WTC11 (cell line): ENCODE results near the gene HYOU1. TPM values are rescaled to one million over a fixed set of nuclear protein-coding genes. Genes with fewer than 3 reads are reported as not detected.

Experiments
- ATAC-seq: fragments of 200-7000 bp; cut with Tn5 transposase; 2 replicates; pipeline ENCODE4 v1.10.0; 2021; ENCODE audit warnings: mild to moderate bottlenecking, moderate library complexity
- CTCF ChIA-PET: fragments of 300-600 bp; sonication (Branson Sonifier 250); formaldehyde crosslinking; loops from one replicate; lab custom pipeline; 2021; ENCODE audit warnings: antibody characterized with exemption; lab: Charles Lee
- POLR2A ChIA-PET: fragments of 350-600 bp; sonication (Branson Sonifier 250); formaldehyde crosslinking; loops from one replicate; lab custom pipeline; 2021; ENCODE audit warnings: antibody characterized with exemption; lab: Charles Lee
- DNase-seq: peaks from one replicate; pipeline ENCODE4 v3.0.0; 2021; ENCODE audit warnings: low spot score
- H3K27ac Mint-ChIP-seq: 2 replicates; pipeline ENCODE4 v1.8.0; 2021; ENCODE audit warnings: mixed read lengths
- H3K27me3 Mint-ChIP-seq: 2 replicates; pipeline ENCODE4 v1.8.0; 2021; ENCODE audit warnings: low read depth, mild to moderate bottlenecking, moderate library complexity, mixed read lengths
- H3K36me3 Mint-ChIP-seq: 2 replicates; pipeline ENCODE4 v1.8.0; 2021; ENCODE audit warnings: mixed read lengths
- H3K4me1 Mint-ChIP-seq: 2 replicates; pipeline ENCODE4 v1.8.0; 2022; ENCODE audit warnings: mixed read lengths
- H3K4me3 Mint-ChIP-seq: 2 replicates; pipeline ENCODE4 v1.8.0; 2021; ENCODE audit warnings: mild to moderate bottlenecking, moderate library complexity, mixed read lengths
- H3K9me3 Mint-ChIP-seq: 2 replicates; pipeline ENCODE4 v1.8.0; 2021; ENCODE audit warnings: mixed read lengths
- CREM ChIP-seq: sonication (generic); formaldehyde crosslinking; IDR thresholded peaks from 2 replicates; pipeline ENCODE4 v1.8.1; 2022; ENCODE audit warnings: mild to moderate bottlenecking, missing genetic modification reagents, moderate library complexity
- ESRRA ChIP-seq: sonication (generic); formaldehyde crosslinking; IDR thresholded peaks from 2 replicates; pipeline ENCODE4 v1.8.1; 2022; ENCODE audit warnings: mild to moderate bottlenecking, missing genetic modification reagents, borderline replicate concordance
- JAZF1 ChIP-seq: fragments of 250-450 bp; sonication (Bioruptor Pico); IDR thresholded peaks from 2 replicates; pipeline ENCODE4 v1.9.0; 2021; ENCODE audit warnings: moderate library complexity, mild to moderate bottlenecking, inconsistent platforms
- MXD4 ChIP-seq: fragments of 250-450 bp; sonication (Bioruptor Pico); IDR thresholded peaks from 2 replicates; pipeline ENCODE4 v1.8.0; 2021; ENCODE audit warnings: mild to moderate bottlenecking, moderate library complexity, borderline replicate concordance
- NR3C1 ChIP-seq: sonication (generic); formaldehyde crosslinking; conservative IDR thresholded peaks from 2 replicates; pipeline ENCODE4 v1.8.1; 2023; ENCODE audit warnings: low read depth, mild to moderate bottlenecking, missing genetic modification reagents
- RELA ChIP-seq: sonication (generic); formaldehyde crosslinking; IDR thresholded peaks from 2 replicates; pipeline ENCODE4 v1.8.1; 2022; ENCODE audit warnings: missing genetic modification reagents, mild to moderate bottlenecking, borderline replicate concordance
- TEAD1 ChIP-seq: sonication (generic); formaldehyde crosslinking; IDR thresholded peaks from 2 replicates; pipeline ENCODE4 v1.8.0; 2022; ENCODE audit warnings: mild to moderate bottlenecking, missing genetic modification reagents
- USF2 ChIP-seq: sonication (generic); formaldehyde crosslinking; IDR thresholded peaks from 2 replicates; pipeline ENCODE4 v1.8.1; 2023; ENCODE audit warnings: mild to moderate bottlenecking, missing genetic modification reagents, moderate library complexity
- ZBTB43 ChIP-seq: sonication (generic); formaldehyde crosslinking; IDR thresholded peaks from 2 replicates; pipeline ENCODE4 v1.8.1; 2023; ENCODE audit warnings: mild to moderate bottlenecking, missing genetic modification reagents
- ZNF219 ChIP-seq: sonication (generic); formaldehyde crosslinking; IDR thresholded peaks from 2 replicates; pipeline ENCODE4 v1.8.0; 2023; ENCODE audit warnings: missing genetic modification reagents, mild to moderate bottlenecking, borderline replicate concordance
- ZNF396 ChIP-seq: fragments of 250-450 bp; sonication (Bioruptor Pico); IDR thresholded peaks from 2 replicates; pipeline ENCODE4 v1.8.0; 2021; ENCODE audit warnings: mild to moderate bottlenecking, moderate library complexity, borderline replicate concordance
- ZNF416 ChIP-seq: fragments of 250-450 bp; sonication (Bioruptor Pico); IDR thresholded peaks from 2 replicates; pipeline ENCODE4 v1.9.0; 2021; ENCODE audit warnings: mild to moderate bottlenecking, inconsistent platforms
- ZNF512 ChIP-seq: sonication (generic); formaldehyde crosslinking; IDR thresholded peaks from 2 replicates; pipeline ENCODE4 v1.8.1; 2022; ENCODE audit warnings: missing genetic modification reagents, borderline replicate concordance
- total RNA-seq: library from RNA; stranded (reverse); gene quantifications from 3 replicates; pipeline ENCODE4 v1.2.3, GENCODE V29; 2021
- TF ChIP-seq, protein P1 (sequence below): sonication (generic); formaldehyde crosslinking; IDR thresholded peaks from 2 replicates; pipeline ENCODE4 v1.8.1; 2022; ENCODE audit warnings: low read depth, missing genetic modification reagents, borderline replicate concordance
- TF ChIP-seq, protein P2 (sequence below): sonication (generic); formaldehyde crosslinking; IDR thresholded peaks from 2 replicates; pipeline ENCODE4 v1.8.0; 2022; ENCODE audit warnings: mild to moderate bottlenecking, missing genetic modification reagents
- TF ChIP-seq, protein P3 (sequence below): fragments of 200-600 bp; IDR thresholded peaks from 2 replicates; pipeline ENCODE4 v1.8.0; 2022; ENCODE audit warnings: antibody characterized with exemption
- TF ChIP-seq, protein P4 (sequence below): fragments of 250-450 bp; sonication (Bioruptor Pico); IDR thresholded peaks from 2 replicates; pipeline ENCODE4 v1.9.0; 2021; ENCODE audit warnings: mild to moderate bottlenecking, borderline replicate concordance
- TF ChIP-seq, protein P5 (sequence below): sonication (generic); formaldehyde crosslinking; IDR thresholded peaks from 2 replicates; pipeline ENCODE4 v1.8.0; 2023; ENCODE audit warnings: mild to moderate bottlenecking, missing genetic modification reagents

HYOU1 gene
- total RNA-seq, 1 experiment from 2014 or later, result 276 TPM

- no peak for TF ChIP-seq USF2 (CRISPR knock-in tag)
- TF ChIP-seq RELA (CRISPR knock-in tag), result no peak
- no peak for TF ChIP-seq CREM (CRISPR knock-in tag)
- TF ChIP-seq, protein P1, sequence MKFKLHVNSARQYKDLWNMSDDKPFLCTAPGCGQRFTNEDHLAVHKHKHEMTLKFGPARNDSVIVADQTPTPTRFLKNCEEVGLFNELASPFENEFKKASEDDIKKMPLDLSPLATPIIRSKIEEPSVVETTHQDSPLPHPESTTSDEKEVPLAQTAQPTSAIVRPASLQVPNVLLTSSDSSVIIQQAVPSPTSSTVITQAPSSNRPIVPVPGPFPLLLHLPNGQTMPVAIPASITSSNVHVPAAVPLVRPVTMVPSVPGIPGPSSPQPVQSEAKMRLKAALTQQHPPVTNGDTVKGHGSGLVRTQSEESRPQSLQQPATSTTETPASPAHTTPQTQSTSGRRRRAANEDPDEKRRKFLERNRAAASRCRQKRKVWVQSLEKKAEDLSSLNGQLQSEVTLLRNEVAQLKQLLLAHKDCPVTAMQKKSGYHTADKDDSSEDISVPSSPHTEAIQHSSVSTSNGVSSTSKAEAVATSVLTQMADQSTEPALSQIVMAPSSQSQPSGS (CRISPR knock-in tag), result no peak
- TF ChIP-seq, protein P2, sequence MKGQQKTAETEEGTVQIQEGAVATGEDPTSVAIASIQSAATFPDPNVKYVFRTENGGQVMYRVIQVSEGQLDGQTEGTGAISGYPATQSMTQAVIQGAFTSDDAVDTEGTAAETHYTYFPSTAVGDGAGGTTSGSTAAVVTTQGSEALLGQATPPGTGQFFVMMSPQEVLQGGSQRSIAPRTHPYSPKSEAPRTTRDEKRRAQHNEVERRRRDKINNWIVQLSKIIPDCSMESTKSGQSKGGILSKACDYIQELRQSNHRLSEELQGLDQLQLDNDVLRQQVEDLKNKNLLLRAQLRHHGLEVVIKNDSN (CRISPR knock-in tag), result no peak
- no peak for TF ChIP-seq TEAD1
- TF ChIP-seq, protein P3, sequence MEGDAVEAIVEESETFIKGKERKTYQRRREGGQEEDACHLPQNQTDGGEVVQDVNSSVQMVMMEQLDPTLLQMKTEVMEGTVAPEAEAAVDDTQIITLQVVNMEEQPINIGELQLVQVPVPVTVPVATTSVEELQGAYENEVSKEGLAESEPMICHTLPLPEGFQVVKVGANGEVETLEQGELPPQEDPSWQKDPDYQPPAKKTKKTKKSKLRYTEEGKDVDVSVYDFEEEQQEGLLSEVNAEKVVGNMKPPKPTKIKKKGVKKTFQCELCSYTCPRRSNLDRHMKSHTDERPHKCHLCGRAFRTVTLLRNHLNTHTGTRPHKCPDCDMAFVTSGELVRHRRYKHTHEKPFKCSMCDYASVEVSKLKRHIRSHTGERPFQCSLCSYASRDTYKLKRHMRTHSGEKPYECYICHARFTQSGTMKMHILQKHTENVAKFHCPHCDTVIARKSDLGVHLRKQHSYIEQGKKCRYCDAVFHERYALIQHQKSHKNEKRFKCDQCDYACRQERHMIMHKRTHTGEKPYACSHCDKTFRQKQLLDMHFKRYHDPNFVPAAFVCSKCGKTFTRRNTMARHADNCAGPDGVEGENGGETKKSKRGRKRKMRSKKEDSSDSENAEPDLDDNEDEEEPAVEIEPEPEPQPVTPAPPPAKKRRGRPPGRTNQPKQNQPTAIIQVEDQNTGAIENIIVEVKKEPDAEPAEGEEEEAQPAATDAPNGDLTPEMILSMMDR, result no peak
- no peak for TF ChIP-seq ZNF396 (CRISPR knock-in tag)
- no peak for TF ChIP-seq ZNF219 (CRISPR knock-in tag)
- TF ChIP-seq ZNF416, result no peak
Measured at GRCh38 chr11:119021631-119022030, 35.4 kb downstream of the HYOU1 start (continued).

- ATAC-seq (no peak), DNase-seq (no peak)
- POLR2A ChIA-PET, result interaction anchor here (1.7 kb wide), 1 partner anchor 10 kb away, joined by 5 read pairs; the partner anchor contains the start of gene SLC37A4
- Mint-ChIP-seq H3K36me3 (peaks cover 65% of the 10 kb centered on the region), H3K9me3 (no peaks in the 10 kb centered on the region), H3K4me1 (peaks cover 16% of the 10 kb centered on the region), H3K27me3 (no peaks in the 10 kb centered on the region; the same call in 1 of the 2 replicates), H3K4me3 (peak overlapping the region; percentile 98), H3K27ac (peak overlapping the region; percentile 34; the same call in 1 of the 2 replicates)
- CTCF ChIA-PET, result interaction anchor here (1.0 to 1.6 kb wide), 4 partner anchors 11 to 318 kb away, joined by 3 to 5 read pairs (median 3); no protein-coding TSS in a partner anchor
- TF ChIP-seq MXD4 (CRISPR knock-in tag) (no peak), ZBTB43 (CRISPR knock-in tag) (no peak), ESRRA (no peak), RELA (CRISPR knock-in tag) (no peak), NR3C1 (no peak), JAZF1 (CRISPR knock-in tag) (no peak), ZNF512 (CRISPR knock-in tag) (no peak)
- TF ChIP-seq, protein P4, sequence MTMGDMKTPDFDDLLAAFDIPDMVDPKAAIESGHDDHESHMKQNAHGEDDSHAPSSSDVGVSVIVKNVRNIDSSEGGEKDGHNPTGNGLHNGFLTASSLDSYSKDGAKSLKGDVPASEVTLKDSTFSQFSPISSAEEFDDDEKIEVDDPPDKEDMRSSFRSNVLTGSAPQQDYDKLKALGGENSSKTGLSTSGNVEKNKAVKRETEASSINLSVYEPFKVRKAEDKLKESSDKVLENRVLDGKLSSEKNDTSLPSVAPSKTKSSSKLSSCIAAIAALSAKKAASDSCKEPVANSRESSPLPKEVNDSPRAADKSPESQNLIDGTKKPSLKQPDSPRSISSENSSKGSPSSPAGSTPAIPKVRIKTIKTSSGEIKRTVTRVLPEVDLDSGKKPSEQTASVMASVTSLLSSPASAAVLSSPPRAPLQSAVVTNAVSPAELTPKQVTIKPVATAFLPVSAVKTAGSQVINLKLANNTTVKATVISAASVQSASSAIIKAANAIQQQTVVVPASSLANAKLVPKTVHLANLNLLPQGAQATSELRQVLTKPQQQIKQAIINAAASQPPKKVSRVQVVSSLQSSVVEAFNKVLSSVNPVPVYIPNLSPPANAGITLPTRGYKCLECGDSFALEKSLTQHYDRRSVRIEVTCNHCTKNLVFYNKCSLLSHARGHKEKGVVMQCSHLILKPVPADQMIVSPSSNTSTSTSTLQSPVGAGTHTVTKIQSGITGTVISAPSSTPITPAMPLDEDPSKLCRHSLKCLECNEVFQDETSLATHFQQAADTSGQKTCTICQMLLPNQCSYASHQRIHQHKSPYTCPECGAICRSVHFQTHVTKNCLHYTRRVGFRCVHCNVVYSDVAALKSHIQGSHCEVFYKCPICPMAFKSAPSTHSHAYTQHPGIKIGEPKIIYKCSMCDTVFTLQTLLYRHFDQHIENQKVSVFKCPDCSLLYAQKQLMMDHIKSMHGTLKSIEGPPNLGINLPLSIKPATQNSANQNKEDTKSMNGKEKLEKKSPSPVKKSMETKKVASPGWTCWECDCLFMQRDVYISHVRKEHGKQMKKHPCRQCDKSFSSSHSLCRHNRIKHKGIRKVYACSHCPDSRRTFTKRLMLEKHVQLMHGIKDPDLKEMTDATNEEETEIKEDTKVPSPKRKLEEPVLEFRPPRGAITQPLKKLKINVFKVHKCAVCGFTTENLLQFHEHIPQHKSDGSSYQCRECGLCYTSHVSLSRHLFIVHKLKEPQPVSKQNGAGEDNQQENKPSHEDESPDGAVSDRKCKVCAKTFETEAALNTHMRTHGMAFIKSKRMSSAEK, result no peak
- TF ChIP-seq, protein P5, sequence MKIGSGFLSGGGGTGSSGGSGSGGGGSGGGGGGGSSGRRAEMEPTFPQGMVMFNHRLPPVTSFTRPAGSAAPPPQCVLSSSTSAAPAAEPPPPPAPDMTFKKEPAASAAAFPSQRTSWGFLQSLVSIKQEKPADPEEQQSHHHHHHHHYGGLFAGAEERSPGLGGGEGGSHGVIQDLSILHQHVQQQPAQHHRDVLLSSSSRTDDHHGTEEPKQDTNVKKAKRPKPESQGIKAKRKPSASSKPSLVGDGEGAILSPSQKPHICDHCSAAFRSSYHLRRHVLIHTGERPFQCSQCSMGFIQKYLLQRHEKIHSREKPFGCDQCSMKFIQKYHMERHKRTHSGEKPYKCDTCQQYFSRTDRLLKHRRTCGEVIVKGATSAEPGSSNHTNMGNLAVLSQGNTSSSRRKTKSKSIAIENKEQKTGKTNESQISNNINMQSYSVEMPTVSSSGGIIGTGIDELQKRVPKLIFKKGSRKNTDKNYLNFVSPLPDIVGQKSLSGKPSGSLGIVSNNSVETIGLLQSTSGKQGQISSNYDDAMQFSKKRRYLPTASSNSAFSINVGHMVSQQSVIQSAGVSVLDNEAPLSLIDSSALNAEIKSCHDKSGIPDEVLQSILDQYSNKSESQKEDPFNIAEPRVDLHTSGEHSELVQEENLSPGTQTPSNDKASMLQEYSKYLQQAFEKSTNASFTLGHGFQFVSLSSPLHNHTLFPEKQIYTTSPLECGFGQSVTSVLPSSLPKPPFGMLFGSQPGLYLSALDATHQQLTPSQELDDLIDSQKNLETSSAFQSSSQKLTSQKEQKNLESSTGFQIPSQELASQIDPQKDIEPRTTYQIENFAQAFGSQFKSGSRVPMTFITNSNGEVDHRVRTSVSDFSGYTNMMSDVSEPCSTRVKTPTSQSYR, result no peak
- TF ChIP-seq, protein P2 (CRISPR knock-in tag), result no peak
Measured at GRCh38 chr11:119019996-119020395, 37.0 kb downstream of the HYOU1 start.
